Aorta (tissue), 5 donors: Measurements from ENCODE around the gene SMARCAD1. TPM values are rescaled to one million over a fixed set of nuclear protein-coding genes. Genes with fewer than 3 reads are reported as not detected.

Experiments used
- ATAC-seq: fragments of 200-7000 bp; cut with Tn5 transposase; one replicate; pipeline ENCODE4 v1.9.1; 2022; ENCODE audit warnings: moderate library complexity; ENCODE audit not compliant: low FRiP score
- DNase-seq, 2 donors: peaks; one replicate each; pipeline ENCODE4 v3.0.0-alpha.2; 2020
- H3K27ac ChIP-seq, 2 donors: one replicate each; pipeline ENCODE4 v1.5.1; 2013; ENCODE audit warnings: low read length in 2 of 2, mild to moderate bottlenecking in 2 of 2, moderate library complexity in 2 of 2, control low read depth in 1 of 2, inconsistent platforms in 1 of 2, low read depth in 1 of 2
- H3K27me3 ChIP-seq, 2 donors: one replicate each; pipeline ENCODE4 v1.6.1; 2013; ENCODE audit warnings: control low read depth in 1 of 2, low read length in 1 of 2, mild to moderate bottlenecking in 1 of 2, moderate library complexity in 1 of 2; ENCODE audit not compliant: insufficient read depth in 2 of 2, control insufficient read depth in 1 of 2
- H3K36me3 ChIP-seq, 2 donors: one replicate each; pipeline ENCODE4 v1.6.1; 2013; ENCODE audit warnings: control low read depth in 1 of 2, low read length in 1 of 2, mild to moderate bottlenecking in 1 of 2; ENCODE audit not compliant: insufficient read depth in 2 of 2, control insufficient read depth in 1 of 2
- H3K4me1 ChIP-seq, 2 donors: one replicate each; pipeline ENCODE4 v1.6.1; 2013; ENCODE audit warnings: low read length in 2 of 2, control low read depth in 1 of 2, mild to moderate bottlenecking in 1 of 2, moderate library complexity in 1 of 2; ENCODE audit not compliant: insufficient read depth in 2 of 2, control insufficient read depth in 1 of 2
- H3K4me3 ChIP-seq, 2 donors: one replicate each; pipeline ENCODE4 v1.5.1; 2013; ENCODE audit warnings: low read length in 2 of 2, control low read depth in 1 of 2, mild to moderate bottlenecking in 1 of 2
- H3K9me3 ChIP-seq: one replicate; pipeline ENCODE4 v1.6.1; 2013; ENCODE audit warnings: mild to moderate bottlenecking, low read length; ENCODE audit not compliant: control insufficient read depth
- WGBS, 2 donors: extraction: QIAGEN DNeasy Blood & Tissue Kit; methylation state at CpG; one replicate each; pipeline ENCODE4 v1.1.7; 2013; 5-methylcytosine and 5-hydroxymethylcytosine counted together
- intact Hi-C, 2 donors: fragments of 100-400 bp; cut with DNase I; formaldehyde crosslinking; loops; one replicate each; pipeline versions ENCODE4 v1.14.2 to v1.15.0; 2022
- long read RNA-seq, 2 donors: library from polyadenylated mRNA; unstranded; transcript quantifications; one replicate each; pipeline ENCODE4 v2.0.0, GENCODE V29; 2020 to 2021
- polyA plus RNA-seq, 2 donors: library from polyadenylated mRNA; stranded (reverse); fragments of 200-250 nt; gene quantifications; one replicate each; pipeline ENCODE4 v1.2.3, GENCODE V29; 2013
- total RNA-seq, 2 donors: library from RNA; stranded (reverse); fragmentation: NEBNext Ultra II Directional; extraction: Animal tissue kit (Norgen Biotek cat#: 25700); gene quantifications; one replicate each; pipeline ENCODE4 v1.2.1, GENCODE V29; 2021
- donor health status: healthy with polysubstance abuse.
- donor health status: Bipolar disorder and iron deficiency.
- donor health status: DM: no; HTN: no; CAD: no.
- donor health status: DM: no; HTN: no; CAD: no.
- donor health status: DM: yes; HTN: yes; CAD: no.

SMARCAD1 gene, protein sequence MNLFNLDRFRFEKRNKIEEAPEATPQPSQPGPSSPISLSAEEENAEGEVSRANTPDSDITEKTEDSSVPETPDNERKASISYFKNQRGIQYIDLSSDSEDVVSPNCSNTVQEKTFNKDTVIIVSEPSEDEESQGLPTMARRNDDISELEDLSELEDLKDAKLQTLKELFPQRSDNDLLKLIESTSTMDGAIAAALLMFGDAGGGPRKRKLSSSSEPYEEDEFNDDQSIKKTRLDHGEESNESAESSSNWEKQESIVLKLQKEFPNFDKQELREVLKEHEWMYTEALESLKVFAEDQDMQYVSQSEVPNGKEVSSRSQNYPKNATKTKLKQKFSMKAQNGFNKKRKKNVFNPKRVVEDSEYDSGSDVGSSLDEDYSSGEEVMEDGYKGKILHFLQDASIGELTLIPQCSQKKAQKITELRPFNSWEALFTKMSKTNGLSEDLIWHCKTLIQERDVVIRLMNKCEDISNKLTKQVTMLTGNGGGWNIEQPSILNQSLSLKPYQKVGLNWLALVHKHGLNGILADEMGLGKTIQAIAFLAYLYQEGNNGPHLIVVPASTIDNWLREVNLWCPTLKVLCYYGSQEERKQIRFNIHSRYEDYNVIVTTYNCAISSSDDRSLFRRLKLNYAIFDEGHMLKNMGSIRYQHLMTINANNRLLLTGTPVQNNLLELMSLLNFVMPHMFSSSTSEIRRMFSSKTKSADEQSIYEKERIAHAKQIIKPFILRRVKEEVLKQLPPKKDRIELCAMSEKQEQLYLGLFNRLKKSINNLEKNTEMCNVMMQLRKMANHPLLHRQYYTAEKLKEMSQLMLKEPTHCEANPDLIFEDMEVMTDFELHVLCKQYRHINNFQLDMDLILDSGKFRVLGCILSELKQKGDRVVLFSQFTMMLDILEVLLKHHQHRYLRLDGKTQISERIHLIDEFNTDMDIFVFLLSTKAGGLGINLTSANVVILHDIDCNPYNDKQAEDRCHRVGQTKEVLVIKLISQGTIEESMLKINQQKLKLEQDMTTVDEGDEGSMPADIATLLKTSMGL
- total RNA-seq (10 to 100 TPM; 22.6 to 27.8 TPM), polyA plus RNA-seq (1 to 10 TPM; 2.9 to 7.7 TPM)
- long read RNA-seq, donor 1, partial matches to known transcripts, result 5 of 10 reads
- long read RNA-seq, donor 1, other reads (novel, unspliced or antisense), result 5 of 10 reads
- long read RNA-seq, donor 2, full-length matches to known transcripts, result 3 of 12 reads
- long read RNA-seq, donor 2, partial matches to known transcripts, result 2 of 12 reads
- long read RNA-seq, donor 2, other reads (novel, unspliced or antisense), result 7 of 12 reads

DNA sequence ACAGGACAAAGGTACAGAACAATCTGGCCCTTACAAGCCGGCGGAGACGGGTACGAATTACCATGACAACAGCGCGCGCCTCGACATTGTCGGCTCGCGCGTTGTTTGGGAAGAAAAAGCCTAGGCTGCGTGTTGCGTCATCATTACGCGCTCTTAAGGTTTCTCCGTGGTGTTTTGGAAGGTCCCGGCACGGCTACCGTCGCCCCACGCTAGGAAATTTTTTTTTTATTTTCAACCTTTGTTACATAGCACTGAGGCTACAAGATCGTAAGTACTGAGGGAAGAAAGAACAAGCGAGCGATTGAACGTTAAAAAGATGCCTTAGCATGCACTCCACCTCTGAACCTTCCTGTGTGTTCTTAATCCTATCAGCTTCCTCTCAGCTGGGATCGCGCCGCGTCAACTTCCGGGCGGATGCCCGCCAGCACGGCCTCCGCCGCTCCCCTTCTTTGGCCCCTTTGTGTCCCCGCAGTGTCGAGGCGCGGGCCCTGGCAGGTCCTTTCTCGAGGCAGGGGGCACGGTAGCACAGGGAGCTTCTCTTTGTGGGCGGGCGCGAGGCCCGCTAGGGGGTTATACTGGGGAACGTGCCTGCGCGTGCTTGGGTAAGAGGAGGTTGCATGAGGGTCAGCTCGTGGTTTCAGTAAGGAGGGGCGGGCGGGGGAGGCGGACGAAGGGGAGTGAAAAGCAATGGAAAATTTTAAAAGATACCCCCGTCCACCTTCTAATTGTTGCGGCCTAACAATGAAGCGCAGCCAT, at the start of gene SMARCAD1:
TSS of gene SMARCAD1 (plus strand) at position 397 of the 756 bp plus-strand sequence. CDS start 530 bp downstream, outside the sequence.
- peak; percentile 96 for DNase-seq
- H3K27me3 ChIP-seq, result no peaks in the 10 kb centered on the region
- H3K36me3 ChIP-seq, result peaks cover 0 to 2% of the 10 kb centered on the region in 2 donors
- 0 to 1% methylated on average over 57 of the region's 57 CpGs for WGBS, 2 donors
- peak; percentile 97 for ATAC-seq
- peak within 1 kb of the TSS; percentile 31 to 82 for H3K4me3 ChIP-seq
- peak within 1 kb of the TSS; percentile 44 to 45 for H3K27ac ChIP-seq
- no peaks in the 10 kb centered on the region for H3K9me3 ChIP-seq
- H3K4me1 ChIP-seq, result peaks cover 0 to 2% of the 10 kb centered on the region in 2 donors
- intact Hi-C loops, result no loop called here

DNA sequence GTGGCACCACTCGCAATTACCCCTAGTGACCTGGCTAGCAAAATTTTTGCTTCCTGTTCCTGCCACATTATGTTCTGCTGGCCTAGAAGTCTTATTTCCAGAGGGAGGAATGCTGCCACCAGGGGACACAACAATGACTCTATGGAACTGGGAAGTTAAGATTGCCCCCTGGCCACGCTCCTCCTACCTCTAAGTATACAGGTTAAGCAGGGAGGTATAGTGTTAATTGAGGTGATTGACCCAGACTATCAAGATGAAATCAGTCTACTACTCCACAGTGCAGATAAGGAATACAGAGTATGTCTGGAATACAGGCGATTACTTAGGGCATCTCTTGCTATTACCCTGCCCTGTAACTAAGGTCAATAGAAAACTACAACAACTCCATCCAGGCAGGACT, 48.8 kb upstream of the SMARCAD1 start:
- ATAC-seq (no peak), DNase-seq (no peak)
- 86 to 90% methylated on average over 3 of the region's 3 CpGs for WGBS, 2 donors
- Histone ChIP-seq H3K27me3 (no peaks in the 10 kb centered on the region), H3K27ac (no peak overlapping the region), H3K4me3 (no peak overlapping the region), H3K9me3 (no peaks in the 10 kb centered on the region), H3K4me1 (no peaks in the 10 kb centered on the region), H3K36me3 (no peaks in the 10 kb centered on the region)
- intact Hi-C loops, result loop anchor here in 1 of 2 donors (5.0 kb wide), 1 partner anchor 152 kb away; no protein-coding TSS in a partner anchor

DNA sequence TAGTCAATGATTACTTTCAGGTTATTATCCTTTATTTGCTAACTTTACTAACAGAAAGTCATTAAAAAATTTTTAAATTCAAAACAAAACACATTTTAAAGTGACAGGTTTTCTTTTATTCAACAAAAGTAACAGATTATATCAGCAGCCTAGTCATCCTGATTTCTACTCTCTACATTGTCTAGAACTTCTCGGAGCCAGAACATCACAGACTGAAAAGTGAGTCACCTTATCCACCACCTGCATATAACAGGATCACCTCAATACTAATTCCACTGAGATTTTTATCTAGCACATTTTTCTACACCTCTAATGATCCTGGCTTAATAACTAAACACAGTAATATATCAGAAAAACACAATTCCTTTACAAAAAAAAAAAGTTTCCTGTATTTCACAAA, 47.9 kb upstream of the SMARCAD1 start:
- WGBS, 2 donors, result 80 to 86% methylated on average over 1 of the region's 1 CpG
- Histone ChIP-seq H3K4me1 (no peaks in the 10 kb centered on the region), H3K36me3 (no peaks in the 10 kb centered on the region), H3K27ac (no peak overlapping the region), H3K27me3 (no peaks in the 10 kb centered on the region), H3K9me3 (no peaks in the 10 kb centered on the region), H3K4me3 (no peak overlapping the region)
- DNase-seq (no peak), ATAC-seq (no peak)
- intact Hi-C loops, result loop anchor here in 1 of 2 donors (5.0 kb wide), 1 partner anchor 152 kb away; no protein-coding TSS in a partner anchor

DNA sequence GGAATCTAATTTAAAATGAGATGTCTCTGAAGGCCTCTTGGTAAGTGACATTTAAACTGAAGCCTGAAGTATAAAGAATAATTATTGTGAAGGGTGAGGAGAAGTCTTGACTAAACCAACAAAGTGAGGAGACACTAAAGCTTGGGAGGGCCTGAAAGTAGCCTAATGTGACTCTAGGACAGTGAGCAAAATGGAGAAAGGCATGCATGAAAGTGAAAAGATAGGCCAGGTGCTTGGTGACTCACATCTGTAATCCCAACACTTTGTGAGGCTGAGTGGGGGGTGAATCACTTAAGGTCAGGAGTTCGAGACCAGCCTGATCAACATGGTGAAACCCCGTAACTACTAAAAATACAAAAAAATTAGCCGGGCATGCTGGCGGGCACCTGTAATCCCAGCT, 46.9 kb upstream of the SMARCAD1 start:
- Histone ChIP-seq H3K27ac (no peak overlapping the region), H3K4me1 (no peaks in the 10 kb centered on the region), H3K4me3 (no peak overlapping the region), H3K36me3 (no peaks in the 10 kb centered on the region), H3K9me3 (no peaks in the 10 kb centered on the region), H3K27me3 (no peaks in the 10 kb centered on the region)
- WGBS, 2 donors, result 97 to 100% methylated on average over 4 of the region's 4 CpGs
- no peak for DNase-seq
- intact Hi-C loops, result no loop called here
- ATAC-seq, result no peak

DNA sequence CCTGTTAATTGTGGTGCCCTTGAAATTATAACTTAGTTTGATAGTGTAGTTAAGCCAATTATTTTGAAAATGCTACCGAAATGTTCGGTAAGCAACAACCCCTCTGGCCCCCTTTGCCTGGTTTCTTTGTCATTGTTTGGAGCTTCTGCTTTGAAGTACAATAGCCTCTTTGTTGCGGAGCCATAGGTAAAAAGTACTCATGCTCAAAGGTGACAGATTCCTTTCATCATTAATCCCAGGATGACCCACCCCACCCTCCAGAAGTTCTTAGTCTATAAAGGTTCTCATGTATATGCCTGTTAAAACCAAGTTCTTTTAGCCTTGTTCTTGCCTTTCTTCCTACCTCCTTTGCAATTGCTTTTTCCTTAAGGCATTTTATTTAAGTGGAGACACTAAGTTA, 42.4 kb upstream of the SMARCAD1 start:
- DNase-seq (no peak), ATAC-seq (no peak)
- Histone ChIP-seq H3K36me3 (no peaks in the 10 kb centered on the region), H3K27me3 (no peaks in the 10 kb centered on the region), H3K27ac (no peak overlapping the region), H3K9me3 (no peaks in the 10 kb centered on the region), H3K4me3 (no peak overlapping the region), H3K4me1 (no peaks in the 10 kb centered on the region)
- intact Hi-C loops, result no loop called here
- 64 to 70% methylated on average over 3 of the region's 3 CpGs for WGBS, 2 donors

DNA sequence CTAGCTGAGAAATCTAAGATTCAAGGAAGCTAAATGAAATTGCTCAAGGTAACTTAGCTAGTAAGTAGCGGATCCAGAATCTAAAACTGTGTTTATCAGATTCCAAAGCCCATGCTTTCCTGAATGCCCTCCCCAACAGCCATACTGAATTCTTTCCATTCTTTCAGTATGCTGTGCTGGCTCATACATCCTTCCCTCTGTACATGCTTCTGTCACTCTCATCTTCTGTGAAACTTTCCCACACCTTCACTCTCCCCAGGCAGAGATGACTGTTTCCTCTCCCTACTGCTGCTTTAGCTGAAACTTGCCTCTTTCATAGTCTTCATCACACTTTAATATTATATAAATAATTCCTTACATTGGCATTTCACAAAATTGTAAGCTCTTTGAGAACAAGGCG, 39.3 kb upstream of the SMARCAD1 start:
- WGBS, 2 donors, result 45 to 57% methylated on average over 2 of the region's 2 CpGs
- Histone ChIP-seq H3K4me1 (no peaks in the 10 kb centered on the region), H3K27ac (no peak overlapping the region), H3K36me3 (no peaks in the 10 kb centered on the region), H3K27me3 (no peaks in the 10 kb centered on the region), H3K9me3 (no peaks in the 10 kb centered on the region), H3K4me3 (no peak overlapping the region)
- ATAC-seq (no peak), DNase-seq (no peak)
- intact Hi-C loops, result no loop called here

DNA sequence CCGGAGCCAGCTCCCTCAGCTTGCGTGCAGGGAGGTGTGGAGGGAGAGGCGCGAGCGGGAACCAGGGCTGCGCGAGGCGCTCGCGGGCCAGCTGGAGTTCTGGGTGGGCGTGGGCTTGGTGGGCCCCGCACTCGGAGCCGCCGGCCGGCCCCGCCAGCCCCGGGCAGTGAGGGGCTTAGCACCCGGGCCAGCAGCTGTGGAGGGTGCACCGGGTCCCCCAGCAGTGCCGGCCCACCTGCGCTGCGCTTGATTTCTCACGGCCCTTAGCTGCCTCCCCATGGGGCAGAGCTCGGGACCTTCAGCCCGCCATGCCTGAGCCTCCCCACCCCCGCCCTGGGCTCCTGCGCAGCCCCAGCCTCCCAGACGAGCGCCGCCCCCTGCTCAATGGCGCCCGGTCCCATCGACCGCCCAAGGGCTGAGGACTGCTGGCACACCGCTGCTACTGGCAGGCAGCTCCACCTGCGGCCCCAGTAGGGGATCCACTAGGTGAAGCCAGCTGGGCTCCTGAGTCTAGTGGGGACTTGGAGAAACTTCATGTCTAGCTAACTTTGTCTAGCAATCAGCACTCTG, 37.8 kb upstream of the SMARCAD1 start:
- Histone ChIP-seq H3K27me3 (no peaks in the 10 kb centered on the region), H3K4me3 (no peak overlapping the region), H3K36me3 (no peaks in the 10 kb centered on the region), H3K9me3 (no peaks in the 10 kb centered on the region), H3K27ac (no peak overlapping the region), H3K4me1 (no peaks in the 10 kb centered on the region)
- 95 to 98% methylated on average over 28 to 37 of the region's 37 CpGs for WGBS, 2 donors
- intact Hi-C loops, result no loop called here
- no peak for DNase-seq
- ATAC-seq, result no peak
